ENCODE measurements around the gene ARHGEF28.

The ARHGEF28 gene

DNA sequence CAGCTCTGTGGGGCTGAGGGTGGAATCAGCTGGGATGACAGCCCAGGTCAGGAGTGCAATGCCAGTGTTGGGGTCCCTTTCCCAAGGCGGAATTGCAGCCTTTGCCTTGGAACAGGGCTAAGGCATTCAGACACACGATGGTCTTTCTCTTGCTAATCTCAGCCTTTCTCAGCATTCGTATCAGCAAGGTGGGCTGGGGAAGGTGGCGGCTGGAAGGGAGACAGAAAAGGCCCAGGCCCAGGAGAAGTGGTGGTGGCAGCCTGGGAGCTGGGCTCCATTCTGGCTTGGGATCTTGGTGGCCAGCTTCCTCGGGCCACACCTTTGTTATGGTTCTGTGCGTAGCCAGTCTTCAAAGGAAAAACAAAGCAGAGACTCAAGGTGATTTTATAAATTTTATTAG, 1.1 kb upstream of the ARHGEF28 start:
- no peak overlapping the region for H3K4me3 ChIP-seq (ENCODE audit: low read depth, low read length)
- no peak for DNase-seq (ENCODE audit: low read depth)
- no peak for TF ChIP-seq MYC (IDR thresholded peaks at IDR 0.05; ENCODE audit: low read depth, low read length)
- TF ChIP-seq, protein P1, sequence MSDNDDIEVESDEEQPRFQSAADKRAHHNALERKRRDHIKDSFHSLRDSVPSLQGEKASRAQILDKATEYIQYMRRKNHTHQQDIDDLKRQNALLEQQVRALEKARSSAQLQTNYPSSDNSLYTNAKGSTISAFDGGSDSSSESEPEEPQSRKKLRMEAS (IDR thresholded peaks at IDR 0.05; ENCODE audit: low read depth, low read length), result no peak
- no peak for TF ChIP-seq POLR2A (IDR thresholded peaks at IDR 0.05; ENCODE audit: extremely low read depth, insufficient read length)
- TF ChIP-seq, protein P2, sequence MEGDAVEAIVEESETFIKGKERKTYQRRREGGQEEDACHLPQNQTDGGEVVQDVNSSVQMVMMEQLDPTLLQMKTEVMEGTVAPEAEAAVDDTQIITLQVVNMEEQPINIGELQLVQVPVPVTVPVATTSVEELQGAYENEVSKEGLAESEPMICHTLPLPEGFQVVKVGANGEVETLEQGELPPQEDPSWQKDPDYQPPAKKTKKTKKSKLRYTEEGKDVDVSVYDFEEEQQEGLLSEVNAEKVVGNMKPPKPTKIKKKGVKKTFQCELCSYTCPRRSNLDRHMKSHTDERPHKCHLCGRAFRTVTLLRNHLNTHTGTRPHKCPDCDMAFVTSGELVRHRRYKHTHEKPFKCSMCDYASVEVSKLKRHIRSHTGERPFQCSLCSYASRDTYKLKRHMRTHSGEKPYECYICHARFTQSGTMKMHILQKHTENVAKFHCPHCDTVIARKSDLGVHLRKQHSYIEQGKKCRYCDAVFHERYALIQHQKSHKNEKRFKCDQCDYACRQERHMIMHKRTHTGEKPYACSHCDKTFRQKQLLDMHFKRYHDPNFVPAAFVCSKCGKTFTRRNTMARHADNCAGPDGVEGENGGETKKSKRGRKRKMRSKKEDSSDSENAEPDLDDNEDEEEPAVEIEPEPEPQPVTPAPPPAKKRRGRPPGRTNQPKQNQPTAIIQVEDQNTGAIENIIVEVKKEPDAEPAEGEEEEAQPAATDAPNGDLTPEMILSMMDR (IDR thresholded peaks at IDR 0.05; ENCODE audit: low read depth, low read length), result no peak

DNA sequence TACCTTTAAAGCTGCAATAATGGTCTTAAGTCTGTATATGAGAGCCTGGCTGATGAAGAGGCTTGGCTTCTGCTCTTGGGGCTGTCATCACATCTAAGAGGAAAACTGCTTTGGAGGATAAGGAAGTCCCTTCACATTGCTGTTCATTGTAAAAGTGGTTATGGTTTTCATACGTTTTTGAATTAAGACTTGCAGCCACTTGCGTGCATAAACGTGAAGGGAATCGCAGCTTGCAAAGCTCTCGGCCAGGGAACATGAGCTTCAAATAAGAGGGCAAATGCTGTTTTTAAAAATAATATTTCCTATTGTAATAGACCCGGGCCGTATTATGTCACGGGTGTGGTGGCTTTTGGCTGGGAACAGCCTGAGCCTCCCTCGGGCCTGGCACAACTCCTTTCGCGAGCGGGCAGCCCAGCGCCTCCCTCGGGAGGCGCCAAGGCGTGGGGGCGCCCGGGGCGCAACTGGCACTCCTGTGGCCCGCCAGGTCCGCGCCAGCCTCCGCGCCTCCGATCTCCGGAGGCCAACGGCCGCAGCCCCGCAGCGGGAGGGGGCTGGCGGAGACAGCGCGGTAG, 538 bp upstream of the ARHGEF28 start:
- TF ChIP-seq, protein P1 (IDR thresholded peaks at IDR 0.05; ENCODE audit: low read depth, low read length), result no peak
- peak; percentile 24; the same call in 1 of the 2 replicates for TF ChIP-seq MYC (IDR thresholded peaks at IDR 0.05; ENCODE audit: low read depth, low read length)
- TF ChIP-seq POLR2A (IDR thresholded peaks at IDR 0.05; ENCODE audit: extremely low read depth, insufficient read length), result no peak
- TF ChIP-seq, protein P2 (IDR thresholded peaks at IDR 0.05; ENCODE audit: low read depth, low read length), result no peak
- H3K4me3 ChIP-seq (ENCODE audit: low read depth, low read length), result peak overlapping the region; percentile 53
- no peak for DNase-seq (ENCODE audit: low read depth)

DNA sequence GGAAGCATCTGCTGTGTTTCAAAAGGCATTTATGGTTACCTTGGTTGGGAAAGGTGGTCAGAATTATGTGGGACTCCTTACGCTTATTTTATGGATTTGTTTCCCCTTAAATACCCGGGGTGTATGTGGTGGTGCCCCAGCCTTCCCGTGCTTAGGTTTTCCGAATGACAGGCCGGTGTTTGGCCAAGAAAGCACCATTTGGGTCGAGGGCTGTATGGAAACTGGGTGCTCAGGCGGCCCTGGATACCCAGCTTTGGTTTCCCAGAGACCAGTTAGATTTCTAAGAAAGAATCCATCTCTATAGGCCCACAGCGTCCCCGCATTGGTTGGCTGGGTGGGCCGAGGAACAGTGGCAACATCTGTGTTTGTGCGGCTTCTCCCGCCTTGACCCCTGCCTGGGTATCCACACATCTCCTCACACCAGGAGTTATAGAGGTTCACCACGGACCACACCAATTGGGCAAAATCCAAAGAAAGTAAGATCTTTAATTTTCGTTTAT, 868 bp downstream of the ARHGEF28 start:
- H3K4me3 ChIP-seq (ENCODE audit: low read depth, low read length), result no peak overlapping the region
- no peak for DNase-seq (ENCODE audit: low read depth)

DNA sequence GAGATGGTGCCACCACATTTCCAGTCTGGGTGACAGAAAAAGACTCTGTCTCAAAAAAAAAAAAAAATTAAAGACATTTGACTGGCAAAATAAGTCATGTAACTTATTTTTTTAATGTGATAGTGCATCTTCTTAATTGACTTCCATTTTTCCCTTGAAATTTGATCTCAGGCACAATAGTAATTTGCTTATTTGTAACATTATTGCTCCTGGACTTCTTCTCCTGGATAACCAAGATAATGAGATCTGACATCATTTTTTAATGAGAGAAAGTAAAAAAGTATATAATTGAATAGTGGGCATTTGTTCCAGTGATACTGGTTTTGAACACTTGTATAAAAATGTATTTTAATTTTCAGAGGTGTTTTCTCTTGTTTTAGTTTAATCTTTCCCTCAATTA, 3.5 kb downstream of the ARHGEF28 start:
- DNase-seq (ENCODE audit: low read depth), result no peak
- H3K4me3 ChIP-seq (ENCODE audit: low read depth, low read length), result no peak overlapping the region
- no peak for TF ChIP-seq MYC (IDR thresholded peaks at IDR 0.05; ENCODE audit: low read depth, low read length)
- TF ChIP-seq, protein P2 (IDR thresholded peaks at IDR 0.05; ENCODE audit: low read depth, low read length), result no peak
- TF ChIP-seq, protein P1 (IDR thresholded peaks at IDR 0.05; ENCODE audit: low read depth, low read length), result no peak
- TF ChIP-seq POLR2A (IDR thresholded peaks at IDR 0.05; ENCODE audit: extremely low read depth, insufficient read length), result no peak

More for the DNA sequence above, 868 bp downstream of the ARHGEF28 start:
- TF ChIP-seq, protein P1 (IDR thresholded peaks at IDR 0.05; ENCODE audit: low read depth, low read length), result no peak
- TF ChIP-seq POLR2A (IDR thresholded peaks at IDR 0.05; ENCODE audit: extremely low read depth, insufficient read length) (no peak), MYC (IDR thresholded peaks at IDR 0.05; ENCODE audit: low read depth, low read length) (no peak)
- TF ChIP-seq, protein P2 (IDR thresholded peaks at IDR 0.05; ENCODE audit: low read depth, low read length), result no peak

DNA sequence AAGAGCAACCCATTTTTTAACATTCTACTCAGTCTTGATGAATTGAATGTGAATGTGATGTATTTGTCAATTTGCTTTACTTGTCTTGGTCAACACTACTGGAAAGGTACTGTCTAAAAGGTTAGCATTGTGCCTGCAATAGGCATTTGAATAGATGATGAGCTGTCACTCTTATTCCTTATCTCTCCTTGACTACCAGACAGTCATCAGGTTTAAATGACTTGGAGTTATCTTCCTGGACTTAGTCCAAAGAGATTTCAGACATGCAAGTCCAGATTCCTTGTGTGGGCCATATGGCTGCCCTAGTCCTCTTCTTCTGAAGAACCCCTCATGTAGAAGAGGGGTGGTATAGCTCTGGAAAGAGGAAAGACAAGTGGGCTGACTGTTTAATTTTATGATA, 4.8 kb downstream of the ARHGEF28 start:
- DNase-seq (ENCODE audit: low read depth), result no peak
- TF ChIP-seq, protein P2 (IDR thresholded peaks at IDR 0.05; ENCODE audit: low read depth, low read length), result no peak
- TF ChIP-seq MYC (IDR thresholded peaks at IDR 0.05; ENCODE audit: low read depth, low read length) (no peak), POLR2A (IDR thresholded peaks at IDR 0.05; ENCODE audit: extremely low read depth, insufficient read length) (no peak)
- TF ChIP-seq, protein P1 (IDR thresholded peaks at IDR 0.05; ENCODE audit: low read depth, low read length), result no peak
- H3K4me3 ChIP-seq (ENCODE audit: low read depth, low read length), result no peak overlapping the region

Data from NB4 (cell line).